ENCODE measurements around the gene GNB1L.

GRCh38 chr22:19819208-19819910, 35.3 kb downstream of the GNB1L start:
- TF ChIP-seq CTCF (IDR thresholded peaks at IDR 0.05) (no peak), POLR2A (IDR thresholded peaks at IDR 0.05; ENCODE audit: low read depth) (no peak)

Data from esophagus muscularis mucosa (tissue), 3 donors.